GM23248 (cell line): ENCODE data around the gene MYH15. TPM values are rescaled to one million over a fixed set of nuclear protein-coding genes. Genes with fewer than 3 reads are reported as not detected.

Source experiments
- DNase-seq: peaks from one replicate; pipeline ENCODE4 v3.0.0-alpha.2; 2015
- H2AFZ ChIP-seq: fragments of 200-600 bp; sonication (generic); 2 replicates; pipeline ENCODE4 v1.6.1; 2016; ENCODE audit warnings: antibody characterized with exemption
- H3F3A ChIP-seq: fragments of 200-600 bp; sonication (generic); 2 replicates; pipeline ENCODE4 v1.6.1; 2016; ENCODE audit warnings: mild to moderate bottlenecking, antibody characterized with exemption, mixed run types; ENCODE audit not compliant: insufficient read depth
- H3K27ac ChIP-seq: fragments of 200-600 bp; sonication (generic); 2 replicates; pipeline ENCODE4 v1.5.1; 2016; ENCODE audit warnings: mild to moderate bottlenecking
- H3K27me3 ChIP-seq: fragments of 200-600 bp; sonication (generic); replicated peaks from 2 replicates; pipeline ENCODE4 v1.6.1; 2016; ENCODE audit warnings: mild to moderate bottlenecking; ENCODE audit not compliant: insufficient read depth
- H3K36me3 ChIP-seq: fragments of 200-600 bp; sonication (generic); 2 replicates; pipeline ENCODE4 v1.6.1; 2016; ENCODE audit warnings: low read depth, mild to moderate bottlenecking
- H3K4me1 ChIP-seq: fragments of 200-600 bp; sonication (generic); 2 replicates; pipeline ENCODE4 v1.6.1; 2016; ENCODE audit warnings: mild to moderate bottlenecking; ENCODE audit not compliant: insufficient read depth
- H3K4me2 ChIP-seq: fragments of 200-600 bp; sonication (generic); one replicate; pipeline ENCODE4 v1.6.1; 2016; ENCODE audit warnings: mild to moderate bottlenecking; ENCODE audit not compliant: unreplicated experiment
- H3K4me3 ChIP-seq: fragments of 200-600 bp; sonication (generic); 2 replicates; pipeline ENCODE4 v1.5.1; 2016; ENCODE audit warnings: mild to moderate bottlenecking
- H3K79me2 ChIP-seq: fragments of 200-600 bp; sonication (generic); 2 replicates; pipeline ENCODE4 v1.6.1; 2016; ENCODE audit warnings: mild to moderate bottlenecking; ENCODE audit not compliant: insufficient read depth
- H3K9ac ChIP-seq: fragments of 200-600 bp; sonication (generic); 2 replicates; pipeline ENCODE4 v1.6.1; 2016; ENCODE audit warnings: mild to moderate bottlenecking
- H3K9me2 ChIP-seq: fragments of 200-600 bp; sonication (generic); 2 replicates; pipeline ENCODE4 v1.6.1; 2016; ENCODE audit warnings: mixed run types, mild to moderate bottlenecking, moderate library complexity; ENCODE audit not compliant: insufficient read depth
- H3K9me3 ChIP-seq: fragments of 200-600 bp; sonication (generic); one replicate; pipeline ENCODE4 v1.6.1; 2017; ENCODE audit warnings: low read depth
- H4K20me1 ChIP-seq: fragments of 200-600 bp; sonication (generic); 2 replicates; pipeline ENCODE4 v1.6.0; 2016; ENCODE audit not compliant: insufficient read depth
- EZH2 ChIP-seq: fragments of 200-600 bp; sonication (generic); IDR thresholded peaks from 2 replicates; pipeline ENCODE4 v1.6.1; 2018; ENCODE audit warnings: antibody characterized with exemption, mild to moderate bottlenecking; ENCODE audit not compliant: insufficient read depth, poor library complexity, severe bottlenecking
- EZH2phosphoT487 ChIP-seq: fragments of 200-600 bp; sonication (generic); IDR thresholded peaks from 2 replicates; pipeline ENCODE4 v1.6.1; 2018; ENCODE audit warnings: antibody characterized with exemption, moderate library complexity, mild to moderate bottlenecking, low read depth; ENCODE audit not compliant: insufficient read depth
- WGBS, 2 experiments: methylation state at CpG; one replicate each; pipeline ENCODE4 v1.1.6; 2015 to 2017; ENCODE audit warnings: low lambda C conversion rate in 2 of 2, low coverage in 1 of 2; ENCODE audit errors: missing lambda C conversion rate in 2 of 2; 5-methylcytosine and 5-hydroxymethylcytosine counted together
- in situ Hi-C: fragments of 300-500 bp; cut with MboI; formaldehyde crosslinking; loops from 2 replicates; pipeline ENCODE4 v1.15.0; 2020
- polyA plus RNA-seq: library from polyadenylated mRNA; unstranded; fragments of >200 nt; fragmentation: Nextera tagmentation; extraction: Ambion mirVana; gene quantifications from 2 replicates; pipeline ENCODE4 v1.2.1, GENCODE V29; 2016
- total RNA-seq: library from RNA; depleted of rRNA; stranded (reverse); fragments of >200 nt; shearing (Covaris generic); gene quantifications from 2 replicates; pipeline ENCODE4 v1.2.3, GENCODE V29; 2014

Gene MYH15
- total and polyA plus RNA-seq, 2 experiments from 2014 or later = 0.08 to 0.11 TPM

DNA sequence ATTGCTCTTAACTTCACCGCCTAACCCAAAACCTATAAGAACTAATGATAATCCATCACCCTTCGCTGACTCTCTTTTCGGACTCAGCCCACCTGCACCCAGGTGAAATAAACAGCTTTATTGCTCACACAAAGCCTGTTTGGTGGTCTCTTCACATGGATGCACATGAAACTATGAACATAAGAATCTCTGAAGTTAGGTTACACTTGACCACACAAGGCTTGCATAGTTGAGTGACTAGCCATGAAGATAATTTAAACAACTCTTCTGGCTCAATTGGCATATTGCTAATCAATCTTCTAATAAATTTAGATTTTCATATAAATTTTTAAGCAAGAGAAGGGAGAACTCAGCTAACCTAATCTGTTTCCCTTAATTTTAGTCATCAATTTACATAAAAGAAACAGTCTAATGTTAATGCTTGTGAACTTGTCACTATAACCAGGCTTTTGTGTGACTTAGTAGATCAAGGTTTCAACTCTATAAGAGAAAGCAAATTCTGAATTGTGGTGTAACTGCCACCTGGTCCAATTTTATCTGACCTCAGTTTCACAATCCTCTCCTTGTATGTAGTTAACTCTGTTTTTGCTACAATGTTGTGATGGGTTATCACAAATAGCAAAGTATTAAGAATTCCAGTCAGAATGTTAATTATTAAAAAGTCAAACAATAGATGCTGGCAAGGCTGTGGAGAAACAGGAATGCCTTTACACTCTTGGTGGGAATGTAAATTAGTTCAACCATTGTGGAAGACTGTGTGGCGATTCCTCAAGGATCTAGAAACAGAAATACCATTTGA lies 132.0 kb downstream of the MYH15 start:
- H3K79me2 ChIP-seq = no peaks in the 10 kb centered on the region
- no peaks in the 10 kb centered on the region for H3K9me2 ChIP-seq
- DNase-seq = no peak
- no peaks in the 10 kb centered on the region for H4K20me1 ChIP-seq
- H2AFZ ChIP-seq = no peak overlapping the region
- H3K9me3 ChIP-seq = no peaks in the 10 kb centered on the region
- H3K9ac ChIP-seq = no peak overlapping the region
- in situ Hi-C loops = no loop called here
- no peak overlapping the region for H3K4me2 ChIP-seq
- no peaks in the 10 kb centered on the region for H3K4me1 ChIP-seq
- no peaks in the 10 kb centered on the region for H3F3A ChIP-seq
- H3K36me3 ChIP-seq = no peaks in the 10 kb centered on the region
- TF ChIP-seq EZH2 = no peak
- no peak for TF ChIP-seq EZH2phosphoT487
- no peaks in the 10 kb centered on the region for H3K27me3 ChIP-seq
- WGBS, 2 experiments = 82 to 87% methylated on average over 4 of the region's 4 CpGs
- H3K4me3 ChIP-seq = no peak overlapping the region
- H3K27ac ChIP-seq = no peak overlapping the region

DNA sequence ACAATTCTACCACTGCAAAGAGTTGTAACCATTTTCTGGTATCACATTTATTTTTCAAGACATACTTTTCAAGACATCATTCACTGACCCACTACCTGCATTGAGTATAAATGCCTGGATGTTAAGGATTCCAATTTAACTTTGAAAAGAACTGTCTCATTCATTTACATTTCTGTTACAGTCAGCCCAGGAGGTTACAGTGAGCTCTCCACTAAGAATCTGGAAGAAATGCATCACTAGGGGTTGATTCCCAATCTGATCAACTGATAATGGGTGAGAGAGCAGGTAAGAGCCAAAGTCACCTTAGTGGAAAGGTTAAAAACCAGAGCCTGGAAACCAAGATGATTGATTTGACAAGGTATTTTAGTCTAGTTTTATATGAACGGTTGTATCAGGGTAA lies 133.0 kb downstream of the MYH15 start:
- no peak overlapping the region for H3K4me3 ChIP-seq
- DNase-seq = no peak
- H3K79me2 ChIP-seq = no peaks in the 10 kb centered on the region
- WGBS, 2 experiments = 57 to 63% methylated on average over 1 of the region's 1 CpG
- no peak overlapping the region for H3K4me2 ChIP-seq
- no peaks in the 10 kb centered on the region for H4K20me1 ChIP-seq
- no peaks in the 10 kb centered on the region for H3K9me3 ChIP-seq
- no peaks in the 10 kb centered on the region for H3K4me1 ChIP-seq
- H3K36me3 ChIP-seq = no peaks in the 10 kb centered on the region
- H2AFZ ChIP-seq = no peak overlapping the region
- TF ChIP-seq EZH2 (no peak), EZH2phosphoT487 (no peak)
- H3F3A ChIP-seq = no peaks in the 10 kb centered on the region
- in situ Hi-C loops = no loop called here
- no peaks in the 10 kb centered on the region for H3K27me3 ChIP-seq
- no peaks in the 10 kb centered on the region for H3K9me2 ChIP-seq
- no peak overlapping the region for H3K9ac ChIP-seq
- H3K27ac ChIP-seq = no peak overlapping the region

DNA sequence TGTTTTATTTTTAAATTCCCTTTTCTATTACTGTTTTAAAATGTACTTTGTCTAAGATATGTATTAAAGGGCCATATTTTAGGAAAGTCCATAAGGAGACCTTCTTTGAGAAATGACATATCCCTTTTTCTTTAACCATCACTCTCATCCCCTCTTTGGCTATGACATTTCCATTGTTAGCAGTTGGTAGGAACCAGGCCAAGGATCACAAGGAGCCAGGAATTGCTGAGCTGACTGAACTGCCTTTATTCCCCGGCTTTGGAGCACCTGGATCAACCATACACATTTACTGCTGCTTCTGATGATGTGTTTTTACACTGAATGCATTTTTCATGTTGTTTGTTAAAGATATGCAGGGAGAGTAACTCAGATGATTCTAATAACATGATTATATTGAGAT lies 134.4 kb downstream of the MYH15 start:
- Histone ChIP-seq H2AFZ (no peak overlapping the region), H3K4me2 (no peak overlapping the region), H3K4me1 (no peaks in the 10 kb centered on the region), H3K4me3 (no peak overlapping the region), H3K79me2 (no peaks in the 10 kb centered on the region), H3K27me3 (no peaks in the 10 kb centered on the region), H3K9ac (no peak overlapping the region), H3K9me3 (no peaks in the 10 kb centered on the region), H3K27ac (no peak overlapping the region), H3F3A (no peaks in the 10 kb centered on the region), H3K36me3 (no peaks in the 10 kb centered on the region), H3K9me2 (no peaks in the 10 kb centered on the region), H4K20me1 (no peaks in the 10 kb centered on the region)
- in situ Hi-C loops = no loop called here
- TF ChIP-seq EZH2phosphoT487 (no peak), EZH2 (no peak)
- no peak for DNase-seq
- WGBS, 2 experiments = 0% methylated on average over 1 of the region's 1 CpG

GRCh38 chr3:108359011-108359410 lies 151.4 kb downstream of the MYH15 start:
- no peak for DNase-seq
- H3K9me3 ChIP-seq = no peaks in the 10 kb centered on the region
- TF ChIP-seq EZH2phosphoT487 (no peak), EZH2 (no peak)
- H3K4me2 ChIP-seq = no peak overlapping the region
- H3K4me1 ChIP-seq = no peaks in the 10 kb centered on the region
- no peaks in the 10 kb centered on the region for H4K20me1 ChIP-seq
- no peak overlapping the region for H3K4me3 ChIP-seq
- H3K9me2 ChIP-seq = no peaks in the 10 kb centered on the region
- H3K27me3 ChIP-seq = peaks cover 6% of the 10 kb centered on the region; the same call in 1 of the 2 replicates
- 24 to 33% methylated on average over 2 of the region's 2 CpGs for WGBS, 2 experiments
- no peak overlapping the region for H3K27ac ChIP-seq
- H2AFZ ChIP-seq = no peak overlapping the region
- in situ Hi-C loops = no loop called here
- no peaks in the 10 kb centered on the region for H3F3A ChIP-seq
- no peaks in the 10 kb centered on the region for H3K36me3 ChIP-seq
- H3K9ac ChIP-seq = no peak overlapping the region
- H3K79me2 ChIP-seq = no peaks in the 10 kb centered on the region
